Limb (tissue), 2 donors: ENCODE data around the gene UGT2A3.
"Not testable (repeated sequence)": the region's sequence is repeated elsewhere in the genome, so short reads cannot be mapped to it uniquely, and the experiment has no call there.

Experiments used
- DNase-seq, 2 donors: peaks; one replicate each; pipeline ENCODE4 v3.0.0-alpha.2; 2016; ENCODE audit errors: extremely low spot score in 2 of 2

The UGT2A3 gene

GRCh38 chr4:68951078-68951805 is at the start of gene UGT2A3:
TSS of gene UGT2A3 (minus strand) at chr4:68951804. CDS start at chr4:68951760, 44 bp downstream.
- no peak for DNase-seq

- peak in 1 of 2 donors; percentile 2 for DNase-seq
Observed at GRCh38 chr4:68997040-68997439, 45.4 kb upstream of the UGT2A3 start.

- DNase-seq: no peak
Observed at GRCh38 chr4:68995292-68995691, 43.7 kb upstream of the UGT2A3 start.

GRCh38 chr4:68987007-68987406 is 35.4 kb upstream of the UGT2A3 start:
- DNase-seq: no peak

GRCh38 chr4:68985442-68985841 is 33.8 kb upstream of the UGT2A3 start:
- DNase-seq: no peak

GRCh38 chr4:68984947-68985346 is 33.3 kb upstream of the UGT2A3 start:
- no peak for DNase-seq

- no peak for DNase-seq
Observed at GRCh38 chr4:68963374-68963773, 11.8 kb upstream of the UGT2A3 start.

GRCh38 chr4:68962868-68963267 is 11.3 kb upstream of the UGT2A3 start:
- no peak for DNase-seq

GRCh38 chr4:68960294-68961163 is 8.9 kb upstream of the UGT2A3 start:
- DNase-seq: no peak

- not testable (repeated sequence) for DNase-seq
Observed at GRCh38 chr4:68959085-68959484, 7.5 kb upstream of the UGT2A3 start.

- no peak for DNase-seq
Observed at GRCh38 chr4:68954126-68954525, 2.5 kb upstream of the UGT2A3 start.

- DNase-seq: no peak
Observed at GRCh38 chr4:68953056-68953596, 1.5 kb upstream of the UGT2A3 start.

GRCh38 chr4:68951806-68952585 is 392 bp upstream of the UGT2A3 start:
- DNase-seq: no peak

GRCh38 chr4:68950033-68950432 is 1.6 kb downstream of the UGT2A3 start:
- no peak for DNase-seq

GRCh38 chr4:68948985-68949384 is 2.6 kb downstream of the UGT2A3 start:
- DNase-seq: no peak

GRCh38 chr4:68948044-68948743 is 3.4 kb downstream of the UGT2A3 start:
- no peak for DNase-seq

GRCh38 chr4:68929076-68929737 is 22.4 kb downstream of the UGT2A3 start:
- no peak for DNase-seq

- DNase-seq: no peak
Observed at GRCh38 chr4:68927165-68927564, 24.4 kb downstream of the UGT2A3 start.

- not testable (repeated sequence) for DNase-seq
Observed at GRCh38 chr4:68922202-68922601, 29.4 kb downstream of the UGT2A3 start.

GRCh38 chr4:68921051-68921450 is 30.6 kb downstream of the UGT2A3 start:
- DNase-seq: no peak
